GM23338 (cell line): ENCODE data around the gene GAK. TPM values are rescaled to one million over a fixed set of nuclear protein-coding genes. Genes with fewer than 3 reads are reported as not detected.

Experiments used
- ATAC-seq: fragments of 200-7000 bp; cut with Tn5 transposase; 3 replicates; pipeline ENCODE4 v1.9.1; 2020
- DNase-seq: peaks from one replicate; pipeline ENCODE4 v3.0.0-alpha.2; 2015; ENCODE audit warnings: low spot score
- H2AFZ ChIP-seq: fragments of 200-600 bp; sonication (generic); 2 replicates; pipeline ENCODE4 v1.8.0; 2016; ENCODE audit warnings: antibody characterized with exemption, mild to moderate bottlenecking, moderate library complexity
- H3F3A ChIP-seq: fragments of 200-600 bp; sonication (generic); replicated peaks from 2 replicates; pipeline ENCODE4 v1.8.0; 2017; ENCODE audit warnings: antibody characterized with exemption, mixed run types, low read depth
- H3K27ac ChIP-seq: fragments of 200-600 bp; sonication (generic); 2 replicates; pipeline ENCODE4 v1.6.1; 2016; ENCODE audit warnings: low read depth
- H3K27me3 ChIP-seq: fragments of 200-600 bp; sonication (generic); 2 replicates; pipeline ENCODE4 v1.8.0; 2016; ENCODE audit warnings: mild to moderate bottlenecking, mixed run types, moderate library complexity; ENCODE audit not compliant: insufficient read depth
- H3K36me3 ChIP-seq: fragments of 200-600 bp; sonication (generic); 2 replicates; pipeline ENCODE4 v1.8.0; 2016; ENCODE audit warnings: mild to moderate bottlenecking; ENCODE audit not compliant: insufficient read depth
- H3K4me1 ChIP-seq: fragments of 200-600 bp; sonication (generic); 2 replicates; pipeline ENCODE4 v1.8.0; 2016; ENCODE audit warnings: mild to moderate bottlenecking, moderate library complexity; ENCODE audit not compliant: insufficient read depth
- H3K4me2 ChIP-seq: fragments of 200-600 bp; sonication (generic); 2 replicates; pipeline ENCODE4 v1.7.1; 2017; ENCODE audit warnings: mixed run types
- H3K4me3 ChIP-seq: fragments of 200-600 bp; sonication (generic); 2 replicates; pipeline ENCODE4 v1.6.1; 2016; ENCODE audit warnings: mixed run types
- H3K79me2 ChIP-seq: fragments of 200-600 bp; sonication (generic); replicated peaks from 2 replicates; pipeline ENCODE4 v1.8.0; 2017; ENCODE audit warnings: mild to moderate bottlenecking; ENCODE audit not compliant: insufficient read depth
- H3K9me2 ChIP-seq: fragments of 200-600 bp; sonication (generic); 2 replicates; pipeline ENCODE4 v1.8.0; 2017; ENCODE audit not compliant: insufficient read depth
- H4K20me1 ChIP-seq: fragments of 200-600 bp; sonication (generic); replicated peaks from 2 replicates; pipeline ENCODE4 v1.8.0; 2017; ENCODE audit warnings: mild to moderate bottlenecking; ENCODE audit not compliant: insufficient read depth
- H3K27ac Mint-ChIP-seq: 2 replicates; pipeline ENCODE4 v1.8.0; 2020; ENCODE audit warnings: inconsistent platforms, mild to moderate bottlenecking, moderate library complexity, mixed read lengths
- H3K27me3 Mint-ChIP-seq: 3 replicates; pipeline ENCODE4 v1.8.0; 2022; ENCODE audit warnings: low read depth, mild to moderate bottlenecking, moderate library complexity, mixed read lengths, inconsistent platforms; ENCODE audit not compliant: insufficient read depth, poor library complexity
- H3K36me3 Mint-ChIP-seq: 3 replicates; pipeline ENCODE4 v1.8.0; 2021; ENCODE audit warnings: low read depth, mild to moderate bottlenecking, inconsistent platforms, moderate library complexity, mixed read lengths
- H3K4me1 Mint-ChIP-seq: 3 replicates; pipeline ENCODE4 v1.8.0; 2020; ENCODE audit warnings: mild to moderate bottlenecking, inconsistent platforms, mixed read lengths
- H3K4me3 Mint-ChIP-seq: 3 replicates; pipeline ENCODE4 v1.8.0; 2021; ENCODE audit warnings: moderate library complexity, mild to moderate bottlenecking, inconsistent platforms, mixed read lengths
- H3K9me3 Mint-ChIP-seq: 3 replicates; pipeline ENCODE4 v1.8.0; 2020; ENCODE audit warnings: moderate library complexity, mild to moderate bottlenecking, inconsistent platforms, mixed read lengths
- CREB1 ChIP-seq: fragments of 250-450 bp; sonication (Bioruptor Pico); IDR thresholded peaks from 2 replicates; pipeline ENCODE4 v1.5.0; 2020; ENCODE audit warnings: low read depth, mild to moderate bottlenecking, moderate library complexity
- EZH2 ChIP-seq: fragments of 200-600 bp; sonication (generic); IDR thresholded peaks from one replicate; pipeline ENCODE4 v1.8.0; 2017; ENCODE audit warnings: antibody characterized with exemption, mild to moderate bottlenecking, low read depth; ENCODE audit not compliant: unreplicated experiment
- EZH2phosphoT487 ChIP-seq: fragments of 200-600 bp; sonication (generic); IDR thresholded peaks from one replicate; pipeline ENCODE4 v1.8.1; 2018; ENCODE audit warnings: antibody characterized with exemption; ENCODE audit not compliant: unreplicated experiment
- NANOG ChIP-seq: IDR thresholded peaks from 2 replicates; pipeline ENCODE4 v1.6.1; 2016; ENCODE audit warnings: antibody characterized with exemption, borderline replicate concordance
- POLR2AphosphoS5 ChIP-seq: IDR thresholded peaks from 2 replicates; pipeline ENCODE4 v1.6.1; 2016; ENCODE audit warnings: antibody characterized with exemption, low read depth
- REST ChIP-seq: IDR thresholded peaks from one replicate; pipeline ENCODE4 v1.6.1; 2018; ENCODE audit warnings: antibody characterized with exemption; ENCODE audit not compliant: unreplicated experiment
- STAT1 ChIP-seq: IDR thresholded peaks from one replicate; pipeline ENCODE4 v1.6.1; 2016; ENCODE audit warnings: antibody characterized with exemption; ENCODE audit not compliant: unreplicated experiment
- ZNF114 ChIP-seq: fragments of 250-450 bp; sonication (Bioruptor Pico); IDR thresholded peaks from 2 replicates; pipeline ENCODE4 v1.5.0; 2020; ENCODE audit warnings: mild to moderate bottlenecking, moderate library complexity
- ZNF331 ChIP-seq: fragments of 250-450 bp; sonication (Bioruptor Pico); IDR thresholded peaks from 2 replicates; pipeline ENCODE4 v1.5.0; 2020; ENCODE audit warnings: low read depth, mild to moderate bottlenecking, moderate library complexity
- polyA plus RNA-seq: library from polyadenylated mRNA; unstranded; fragments of >200 nt; fragmentation: Nextera tagmentation; extraction: Ambion mirVana; gene quantifications from 2 replicates; pipeline ENCODE4 v1.2.1, GENCODE V29; 2016
- total RNA-seq: library from RNA; depleted of rRNA; stranded (reverse); fragments of >200 nt; shearing (Covaris generic); gene quantifications from 2 replicates; pipeline ENCODE4 v1.2.3, GENCODE V29; 2014
- TF ChIP-seq, protein P1 (sequence below), 2 experiments: fragments of 200-600 bp in 1 of 2; sonication (generic) in 1 of 2; conservative IDR thresholded peaks; 2 replicates each; pipeline versions ENCODE4 v1.5.1 to v1.6.1; 2016 to 2017; ENCODE audit warnings: antibody characterized with exemption in 2 of 2, low read depth in 2 of 2, mild to moderate bottlenecking in 2 of 2, moderate library complexity in 1 of 2

Gene GAK
- total and polyA plus RNA-seq, 2 experiments from 2014 or later = 48.5 to 124 TPM

DNA sequence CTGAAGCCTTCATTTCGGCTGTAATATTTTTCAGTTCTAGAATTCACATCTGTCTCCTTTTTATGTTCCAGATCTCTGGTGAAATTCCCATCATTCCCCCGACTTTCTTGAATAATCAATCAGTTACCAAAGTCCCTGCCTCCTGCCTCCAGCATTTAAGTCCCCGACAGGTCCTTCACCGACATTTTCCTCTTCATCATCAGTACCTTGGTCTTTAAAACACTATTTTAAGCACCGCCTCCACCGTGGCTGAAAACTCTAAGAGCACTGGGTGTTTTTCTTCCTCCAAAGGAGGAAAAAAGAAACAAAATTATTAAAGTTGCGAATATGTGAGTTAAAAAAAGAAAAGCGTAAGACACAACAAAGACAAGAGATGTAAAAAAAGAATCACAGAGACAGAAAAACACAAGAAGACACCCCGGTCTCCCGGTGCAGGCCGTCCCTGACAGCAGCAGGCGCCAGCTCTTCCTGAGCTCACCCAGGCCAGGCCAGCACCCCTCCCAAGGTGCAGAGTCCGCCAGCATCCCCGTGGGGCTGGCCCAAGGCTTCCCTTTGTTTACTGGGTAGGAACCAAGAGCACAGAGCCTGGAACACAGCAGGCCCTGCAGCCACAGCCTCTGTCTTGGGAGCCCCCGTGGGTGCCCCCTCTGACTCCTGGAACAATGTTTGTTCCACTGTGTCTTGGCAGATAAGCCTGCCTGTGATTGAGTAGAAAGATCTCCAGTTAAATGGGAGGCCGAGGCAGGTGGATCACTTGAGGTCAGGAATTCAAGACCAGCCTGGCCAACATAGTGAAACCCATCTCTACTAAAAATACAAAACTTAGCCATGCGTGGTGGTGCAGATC is 56.9 kb downstream of the GAK start:
- H3K9me3 Mint-ChIP-seq = no peaks in the 10 kb centered on the region
- no peaks in the 10 kb centered on the region for H3K36me3 ChIP-seq
- H3K27me3 ChIP-seq = no peaks in the 10 kb centered on the region
- no peak for TF ChIP-seq REST
- no peak for TF ChIP-seq CREB1 (CRISPR knock-in tag)
- H3K9me2 ChIP-seq = no peaks in the 10 kb centered on the region
- peaks cover 3% of the 10 kb centered on the region; the same call in 1 of the 2 replicates for H4K20me1 ChIP-seq
- no peaks in the 10 kb centered on the region for H3K4me1 ChIP-seq
- peaks cover 40% of the 10 kb centered on the region for H3K36me3 Mint-ChIP-seq
- DNase-seq = no peak
- H3K27ac Mint-ChIP-seq = no peak overlapping the region
- H3K4me1 Mint-ChIP-seq = no peaks in the 10 kb centered on the region; the same call in 2 of the 3 replicates
- H3K4me3 Mint-ChIP-seq = no peak overlapping the region
- no peak overlapping the region for H3K4me3 ChIP-seq
- no peak overlapping the region for H3K4me2 ChIP-seq
- H3K79me2 ChIP-seq = no peaks in the 10 kb centered on the region
- ATAC-seq = no peak
- H3K27me3 Mint-ChIP-seq = peaks cover 5% of the 10 kb centered on the region
- H3K27ac ChIP-seq = no peak overlapping the region
- H2AFZ ChIP-seq = no peak overlapping the region
- peaks cover 4% of the 10 kb centered on the region; the same call in 1 of the 2 replicates for H3F3A ChIP-seq

DNA sequence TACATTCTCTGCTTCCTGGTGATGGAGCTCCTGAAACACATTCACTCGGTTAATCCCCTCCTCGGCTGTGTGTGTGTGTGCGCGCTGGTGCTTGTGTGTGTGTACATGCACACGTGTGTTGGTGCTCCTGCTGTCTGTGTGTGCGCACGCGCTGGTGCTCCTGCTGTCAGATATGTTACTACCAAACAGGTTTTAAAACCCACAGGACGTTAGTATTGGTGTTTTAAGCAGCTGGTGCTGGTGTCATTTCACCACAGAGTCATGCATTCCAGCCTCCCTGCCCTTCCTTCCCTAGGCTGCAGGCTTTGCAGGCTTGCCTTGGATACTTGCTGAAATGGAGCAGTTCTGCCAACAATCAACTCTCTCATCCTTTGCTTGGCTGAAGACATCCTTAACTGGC is 58.1 kb downstream of the GAK start:
- peaks cover 45% of the 10 kb centered on the region for H3K36me3 Mint-ChIP-seq
- no peak for ATAC-seq
- no peak for TF ChIP-seq ZNF331 (CRISPR knock-in tag)
- TF ChIP-seq REST = no peak
- TF ChIP-seq, protein P1, sequence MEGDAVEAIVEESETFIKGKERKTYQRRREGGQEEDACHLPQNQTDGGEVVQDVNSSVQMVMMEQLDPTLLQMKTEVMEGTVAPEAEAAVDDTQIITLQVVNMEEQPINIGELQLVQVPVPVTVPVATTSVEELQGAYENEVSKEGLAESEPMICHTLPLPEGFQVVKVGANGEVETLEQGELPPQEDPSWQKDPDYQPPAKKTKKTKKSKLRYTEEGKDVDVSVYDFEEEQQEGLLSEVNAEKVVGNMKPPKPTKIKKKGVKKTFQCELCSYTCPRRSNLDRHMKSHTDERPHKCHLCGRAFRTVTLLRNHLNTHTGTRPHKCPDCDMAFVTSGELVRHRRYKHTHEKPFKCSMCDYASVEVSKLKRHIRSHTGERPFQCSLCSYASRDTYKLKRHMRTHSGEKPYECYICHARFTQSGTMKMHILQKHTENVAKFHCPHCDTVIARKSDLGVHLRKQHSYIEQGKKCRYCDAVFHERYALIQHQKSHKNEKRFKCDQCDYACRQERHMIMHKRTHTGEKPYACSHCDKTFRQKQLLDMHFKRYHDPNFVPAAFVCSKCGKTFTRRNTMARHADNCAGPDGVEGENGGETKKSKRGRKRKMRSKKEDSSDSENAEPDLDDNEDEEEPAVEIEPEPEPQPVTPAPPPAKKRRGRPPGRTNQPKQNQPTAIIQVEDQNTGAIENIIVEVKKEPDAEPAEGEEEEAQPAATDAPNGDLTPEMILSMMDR (conservative IDR thresholded peaks at IDR 0.05; ENCODE audit: low read depth in 2 of 2) = no peak
- no peak for TF ChIP-seq EZH2
- no peak for TF ChIP-seq EZH2phosphoT487
- no peak for TF ChIP-seq ZNF114 (CRISPR knock-in tag)
- no peak for TF ChIP-seq NANOG
- TF ChIP-seq STAT1 = no peak
- TF ChIP-seq POLR2AphosphoS5 = no peak

More for the DNA sequence above, 58.1 kb downstream of the GAK start:
- Histone ChIP-seq H3K4me3 (no peak overlapping the region), H4K20me1 (0 out of 2 replicates have a peak, but pooled peaks cover 3% of the 10 kb centered on the region), H3K4me2 (no peak overlapping the region), H3K36me3 (no peaks in the 10 kb centered on the region), H3K4me1 (no peaks in the 10 kb centered on the region), H3K79me2 (no peaks in the 10 kb centered on the region), H3K27ac (no peak overlapping the region), H3K27me3 (no peaks in the 10 kb centered on the region), H2AFZ (no peak overlapping the region), H3F3A (peaks cover 14% of the 10 kb centered on the region), H3K9me2 (no peaks in the 10 kb centered on the region)
- Mint-ChIP-seq H3K4me1 (no peaks in the 10 kb centered on the region; the same call in 2 of the 3 replicates), H3K27me3 (peaks cover 5% of the 10 kb centered on the region), H3K9me3 (0 out of 3 replicates have a peak, but pooled peaks cover 1% of the 10 kb centered on the region), H3K4me3 (no peak overlapping the region), H3K27ac (no peak overlapping the region)
- no peak for DNase-seq
